Neuronal stem cell (in vitro differentiated cells): ENCODE results near the gene FGGY.

Experiments
- DNase-seq: peaks from one replicate; pipeline ENCODE4 v3.0.0-alpha.2; 2013; ENCODE audit warnings: low spot score
- H2AFZ ChIP-seq: one replicate; pipeline ENCODE4 v1.6.1; 2013; ENCODE audit warnings: mild to moderate bottlenecking, low read length, inconsistent platforms
- H2AK5ac ChIP-seq: 2 replicates; pipeline ENCODE4 v1.6.1; 2013; ENCODE audit warnings: low read depth, mild to moderate bottlenecking, inconsistent platforms, low read length, moderate library complexity, mixed read lengths
- H2BK120ac ChIP-seq: 2 replicates; pipeline ENCODE4 v1.6.1; 2013; ENCODE audit warnings: low read depth, mild to moderate bottlenecking, inconsistent platforms, low read length, moderate library complexity, mixed read lengths
- H2BK12ac ChIP-seq: one replicate; pipeline ENCODE4 v1.6.1; 2013; ENCODE audit warnings: low read length, inconsistent platforms
- H2BK15ac ChIP-seq: 2 replicates; pipeline ENCODE4 v1.6.1; 2013; ENCODE audit warnings: mild to moderate bottlenecking, low read length, inconsistent platforms, mixed read lengths
- H2BK5ac ChIP-seq: one replicate; pipeline ENCODE4 v1.6.1; 2013; ENCODE audit warnings: inconsistent platforms, mild to moderate bottlenecking, low read length, moderate library complexity
- H3K14ac ChIP-seq: one replicate; pipeline ENCODE4 v1.6.1; 2013; ENCODE audit warnings: low read length, inconsistent platforms
- H3K18ac ChIP-seq: 2 replicates; pipeline ENCODE4 v1.6.1; 2013; ENCODE audit warnings: low read length, inconsistent platforms
- H3K23ac ChIP-seq: 2 replicates; pipeline ENCODE4 v1.6.1; 2013; ENCODE audit warnings: low read depth, mild to moderate bottlenecking, mixed read lengths, low read length, inconsistent platforms; ENCODE audit not compliant: poor library complexity
- H3K27ac ChIP-seq: replicated peaks from 3 replicates; pipeline ENCODE4 v1.5.1; 2013; ENCODE audit warnings: low read length, inconsistent platforms
- H3K27me3 ChIP-seq, 3 experiments: 2 replicates each; pipeline ENCODE4 v1.6.1; 2013; ENCODE audit warnings: low read length in 3 of 3, mild to moderate bottlenecking in 2 of 3, inconsistent platforms in 1 of 3, low read depth in 1 of 3, mixed read lengths in 1 of 3, moderate library complexity in 1 of 3; ENCODE audit not compliant: control insufficient read depth in 3 of 3, insufficient read depth in 3 of 3
- H3K36me3 ChIP-seq, 2 donors: replicated peaks in 1 of 2; 2 replicates each; pipeline ENCODE4 v1.6.1; 2013; ENCODE audit warnings: low read length in 2 of 2; ENCODE audit not compliant: control insufficient read depth in 2 of 2, insufficient read depth in 2 of 2
- H3K4ac ChIP-seq: 2 replicates; pipeline ENCODE4 v1.6.1; 2013; ENCODE audit warnings: inconsistent platforms, mild to moderate bottlenecking, low read length, moderate library complexity
- H3K4me1 ChIP-seq, 2 donors: 1 replicate in 1 of 2; 2 replicates in 1 of 2; pipeline ENCODE4 v1.6.1; 2013; ENCODE audit warnings: low read length in 2 of 2, low read depth in 1 of 2; ENCODE audit not compliant: control insufficient read depth in 2 of 2, insufficient read depth in 1 of 2
- H3K4me2 ChIP-seq: one replicate; pipeline ENCODE4 v1.6.1; 2013; ENCODE audit warnings: mild to moderate bottlenecking, low read length, inconsistent platforms; ENCODE audit not compliant: insufficient read depth, poor library complexity, severe bottlenecking
- H3K4me3 ChIP-seq, 2 donors: 2 replicates each; pipeline ENCODE4 v1.5.1; 2013; ENCODE audit warnings: low read length in 2 of 2, mild to moderate bottlenecking in 2 of 2, inconsistent platforms in 1 of 2, moderate library complexity in 1 of 2
- H3K79me1 ChIP-seq: one replicate; pipeline ENCODE4 v1.6.1; 2013; ENCODE audit warnings: low read depth, mild to moderate bottlenecking, inconsistent platforms, low read length, moderate library complexity
- H3K9ac ChIP-seq: one replicate; pipeline ENCODE4 v1.6.1; 2013; ENCODE audit warnings: mild to moderate bottlenecking, low read depth, low read length, inconsistent platforms; ENCODE audit not compliant: poor library complexity
- H3K9me3 ChIP-seq, 2 donors: replicated peaks in 1 of 2; 2 replicates each; pipeline versions ENCODE3 to v1.6.1; 2013; ENCODE audit warnings: low read length in 2 of 2, mild to moderate bottlenecking in 2 of 2, inconsistent platforms in 1 of 2, low read depth in 1 of 2, mixed read lengths in 1 of 2, moderate library complexity in 1 of 2; ENCODE audit not compliant: control insufficient read depth in 2 of 2, insufficient read depth in 1 of 2
- H4K8ac ChIP-seq: one replicate; pipeline ENCODE4 v1.6.1; 2013; ENCODE audit warnings: low read depth, mild to moderate bottlenecking, inconsistent platforms, low read length, moderate library complexity
- H4K91ac ChIP-seq: one replicate; pipeline ENCODE4 v1.6.1; 2013; ENCODE audit warnings: low read length, low read depth, mild to moderate bottlenecking, inconsistent platforms; ENCODE audit not compliant: poor library complexity
- WGBS, 2 donors: extraction: QIAGEN DNeasy Blood & Tissue Kit; methylation state at CpG; one replicate each; pipeline ENCODE4 v1.1.7; 2013; ENCODE audit warnings: missing lambda C conversion rate in 2 of 2, mixed read lengths in 1 of 2; ENCODE audit not compliant: insufficient read length in 2 of 2, insufficient replicate concordance in 1 of 2; ENCODE audit errors: extremely low coverage in 2 of 2; 5-methylcytosine and 5-hydroxymethylcytosine counted together

The FGGY gene

GRCh38 chr1:59356627-59357026, 59.7 kb downstream of the FGGY start:
- no peak overlapping the region for H4K8ac ChIP-seq
- no peak overlapping the region for H3K23ac ChIP-seq
- DNase-seq: no peak
- H3K9ac ChIP-seq: no peak overlapping the region
- H3K27ac ChIP-seq: no peak overlapping the region
- H2BK15ac ChIP-seq: no peak overlapping the region
- H3K4me3 ChIP-seq: no peak overlapping the region
- no peak overlapping the region for H2BK120ac ChIP-seq
- H3K4me1 ChIP-seq: peaks cover 5 to 8% of the 10 kb centered on the region in 2 donors
- no peaks in the 10 kb centered on the region for H3K36me3 ChIP-seq
- no peak overlapping the region for H3K4ac ChIP-seq
- no peaks in the 10 kb centered on the region for H3K27me3 ChIP-seq
- H3K4me2 ChIP-seq: no peak overlapping the region
- H3K9me3 ChIP-seq: no peaks in the 10 kb centered on the region
- no peak overlapping the region for H2AK5ac ChIP-seq
- H4K91ac ChIP-seq: no peak overlapping the region
- H2BK5ac ChIP-seq: no peak overlapping the region
- no peak overlapping the region for H2BK12ac ChIP-seq
- H3K14ac ChIP-seq: no peak overlapping the region
- no peak overlapping the region for H3K18ac ChIP-seq
- H3K79me1 ChIP-seq: no peaks in the 10 kb centered on the region
- no peak overlapping the region for H2AFZ ChIP-seq
- no CpG with 5 or more reads among the region's 1 CpG for WGBS, 2 donors

- no peaks in the 10 kb centered on the region for H3K79me1 ChIP-seq
- H3K14ac ChIP-seq: no peak overlapping the region
- no peak overlapping the region for H3K18ac ChIP-seq
- H3K4me1 ChIP-seq: peaks cover 6 to 8% of the 10 kb centered on the region in 2 donors
- no CpG with 5 or more reads among the region's 5 CpGs for WGBS, 2 donors
- H3K23ac ChIP-seq: no peak overlapping the region
- H4K8ac ChIP-seq: no peak overlapping the region
- no peak overlapping the region for H3K27ac ChIP-seq
- H2BK5ac ChIP-seq: no peak overlapping the region
- H3K36me3 ChIP-seq: no peaks in the 10 kb centered on the region
- H2BK120ac ChIP-seq: no peak overlapping the region
- no peak overlapping the region for H2BK15ac ChIP-seq
- no peak overlapping the region for H2AK5ac ChIP-seq
- H3K27me3 ChIP-seq: no peaks in the 10 kb centered on the region
- no peak overlapping the region for H2BK12ac ChIP-seq
- DNase-seq: no peak
- H4K91ac ChIP-seq: no peak overlapping the region
- no peak overlapping the region for H2AFZ ChIP-seq
- no peak overlapping the region for H3K4me3 ChIP-seq
- no peak overlapping the region for H3K9ac ChIP-seq
- H3K4me2 ChIP-seq: no peak overlapping the region
- peaks cover 0 to 4% of the 10 kb centered on the region in 2 donors for H3K9me3 ChIP-seq
- no peak overlapping the region for H3K4ac ChIP-seq
These were observed 60.9 kb downstream of the FGGY start for GRCh38 chr1:59357645-59358320.

- Histone ChIP-seq H2BK5ac (no peak overlapping the region), H4K8ac (no peak overlapping the region), H3K27me3 (no peaks in the 10 kb centered on the region), H3K14ac (no peak overlapping the region), H2AK5ac (no peak overlapping the region), H3K4me2 (no peak overlapping the region), H3K79me1 (no peaks in the 10 kb centered on the region), H2BK120ac (no peak overlapping the region), H2BK12ac (no peak overlapping the region), H3K4ac (no peak overlapping the region), H3K9me3 (peaks cover 0 to 4% of the 10 kb centered on the region in 2 donors), H4K91ac (no peak overlapping the region), H3K27ac (no peak overlapping the region), H2AFZ (no peak overlapping the region), H3K4me1 (peaks cover 6 to 8% of the 10 kb centered on the region in 2 donors), H2BK15ac (no peak overlapping the region), H3K4me3 (no peak overlapping the region), H3K36me3 (no peaks in the 10 kb centered on the region), H3K18ac (no peak overlapping the region), H3K9ac (no peak overlapping the region), H3K23ac (no peak overlapping the region)
- DNase-seq: no peak
- no CpG with 5 or more reads among the region's 1 CpG for WGBS, 2 donors
These were observed 62.4 kb downstream of the FGGY start for GRCh38 chr1:59359325-59359724.

GRCh38 chr1:59360170-59360569, 63.3 kb downstream of the FGGY start:
- Histone ChIP-seq H2BK120ac (no peak overlapping the region), H3K9ac (no peak overlapping the region), H2AFZ (no peak overlapping the region), H3K14ac (no peak overlapping the region), H3K36me3 (no peaks in the 10 kb centered on the region), H2BK12ac (no peak overlapping the region), H3K4me3 (no peak overlapping the region), H3K18ac (no peak overlapping the region), H3K79me1 (no peaks in the 10 kb centered on the region), H3K23ac (no peak overlapping the region), H3K27ac (no peak overlapping the region), H2AK5ac (no peak overlapping the region), H3K4me2 (no peak overlapping the region), H4K91ac (no peak overlapping the region), H3K9me3 (peaks cover 0 to 4% of the 10 kb centered on the region in 2 donors), H3K4ac (no peak overlapping the region), H3K27me3 (no peaks in the 10 kb centered on the region), H2BK15ac (no peak overlapping the region), H4K8ac (no peak overlapping the region), H2BK5ac (no peak overlapping the region), H3K4me1 (peaks cover 2 to 4% of the 10 kb centered on the region in 2 donors)
- no CpG with 5 or more reads among the region's 4 CpGs for WGBS, 2 donors
- DNase-seq: no peak
